Keratinocyte (primary cell): ENCODE data around the gene UQCC2.

ENCODE experiments used
- CTCF ChIP-seq, 3 experiments: IDR thresholded peaks in 1 of 3; conservative IDR thresholded peaks in 1 of 3; optimal IDR thresholded peaks in 1 of 3; 2 replicates in 2 of 3; 3 replicates in 1 of 3; pipeline versions ENCODE3 to v1.5.1; 2011; ENCODE audit warnings: low read length in 3 of 3, mild to moderate bottlenecking in 3 of 3, moderate library complexity in 2 of 3, control low read depth in 1 of 3, inconsistent platforms in 1 of 3; ENCODE audit not compliant: insufficient read depth in 2 of 3; ENCODE audit errors: extremely low read depth in 1 of 3
- EZH2 ChIP-seq: IDR thresholded peaks from one replicate; pipeline ENCODE4 v1.6.1; 2012; ENCODE audit warnings: inconsistent platforms, mild to moderate bottlenecking, low read length, moderate library complexity

GRCh38 chr6:33746036-33746600, 34.6 kb upstream of the UQCC2 start:
- no peak for TF ChIP-seq CTCF (optimal IDR thresholded peaks at IDR 0.05 in 1 of 3, IDR thresholded peaks at IDR 0.05 in 1 of 3, conservative IDR thresholded peaks at IDR 0.05 in 1 of 3; ENCODE audit: extremely low read depth in 1 of 3, insufficient read depth in 2 of 3, low read length in 3 of 3)
- no peak for TF ChIP-seq EZH2
